ENCODE results near the gene LYG1.
"Not testable (repeated sequence)": the region's sequence is repeated elsewhere in the genome, so short reads cannot be mapped to it uniquely, and the experiment has no call there.

DNA sequence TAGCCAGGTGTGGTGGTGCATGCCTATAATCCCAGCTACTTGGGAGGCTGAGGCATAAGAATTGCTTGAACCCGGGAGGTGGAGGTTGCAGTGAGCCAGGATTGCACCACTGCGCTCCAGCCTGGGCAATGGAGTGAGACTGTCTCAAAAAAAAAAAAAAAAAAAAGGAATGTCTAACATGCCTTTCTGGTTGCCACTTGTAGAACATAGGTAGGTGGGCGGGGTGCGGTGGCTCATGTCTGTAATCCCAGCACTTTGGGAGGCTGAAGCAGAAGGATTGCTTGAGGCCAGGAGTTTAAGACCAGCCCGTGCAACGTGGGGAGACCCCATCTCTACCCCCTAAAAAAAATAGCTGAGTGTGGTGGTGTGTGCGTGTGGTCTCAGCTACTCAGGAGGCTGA is 44.4 kb upstream of the LYG1 start:
- not testable (repeated sequence) for TF ChIP-seq CTCF (conservative IDR thresholded peaks at IDR 0.05; ENCODE audit: low read length); EZH2phosphoT487 (IDR thresholded peaks at IDR 0.05; ENCODE audit: borderline replicate concordance)
